Erythroblast (primary cell): ENCODE data around the gene CDK14.

Source experiments
- DNase-seq, 2 experiments: peaks; one replicate each; lab custom pipeline; 2025; lab: John Stamatoyannopoulos, UW
- GATA1 ChIP-seq: IDR thresholded peaks from 2 replicates; pipeline ENCODE4 v1.6.1; 2011; ENCODE audit warnings: low read depth, mild to moderate bottlenecking, control low read depth, low read length, moderate library complexity
- POLR2A ChIP-seq: IDR thresholded peaks from 2 replicates; pipeline ENCODE4 v1.6.1; 2011; ENCODE audit warnings: mild to moderate bottlenecking, low read length

Gene CDK14

DNA sequence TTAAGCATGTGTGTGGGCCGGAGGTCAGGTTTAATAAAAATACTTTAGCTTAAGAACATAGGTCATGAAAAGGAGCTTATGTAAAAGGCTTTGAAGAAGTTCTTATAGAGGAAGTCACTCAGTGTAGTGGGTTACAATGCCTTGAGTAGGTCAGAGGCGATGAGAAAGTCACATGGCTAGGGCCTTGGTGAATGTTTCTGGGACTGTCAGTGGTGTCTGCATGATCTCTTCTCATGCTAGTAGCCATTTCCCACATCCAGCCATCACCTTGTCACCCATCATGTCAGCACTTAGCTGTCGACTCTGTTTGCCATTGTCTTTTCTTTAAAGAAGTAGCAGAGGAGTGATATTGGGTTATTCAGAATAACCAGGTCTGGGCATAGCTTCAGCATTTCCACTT lies 236.6 kb downstream of the CDK14 start:
- DNase-seq = no peak
- TF ChIP-seq GATA1 (no peak), POLR2A (no peak)

DNA sequence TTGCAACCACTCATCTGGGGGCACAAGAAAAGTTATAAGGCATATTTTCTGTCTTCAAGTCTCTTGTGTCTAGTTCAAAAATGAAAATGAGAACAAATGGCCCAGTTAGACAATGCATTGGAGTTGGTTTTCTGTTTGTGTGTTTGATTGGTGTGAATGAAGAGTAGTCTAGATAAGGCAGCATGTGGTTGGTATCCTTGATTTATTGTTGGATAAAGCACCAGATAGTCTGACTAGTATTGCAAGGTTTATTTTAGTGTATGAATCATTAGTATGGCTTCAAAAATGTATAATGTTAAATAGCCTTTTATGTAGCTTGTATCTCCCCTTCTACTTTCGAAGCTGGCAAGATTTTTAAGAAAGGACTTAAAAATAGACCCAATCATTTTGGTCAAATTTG lies 237.3 kb downstream of the CDK14 start:
- DNase-seq = no peak
- TF ChIP-seq POLR2A (no peak), GATA1 (no peak)

DNA sequence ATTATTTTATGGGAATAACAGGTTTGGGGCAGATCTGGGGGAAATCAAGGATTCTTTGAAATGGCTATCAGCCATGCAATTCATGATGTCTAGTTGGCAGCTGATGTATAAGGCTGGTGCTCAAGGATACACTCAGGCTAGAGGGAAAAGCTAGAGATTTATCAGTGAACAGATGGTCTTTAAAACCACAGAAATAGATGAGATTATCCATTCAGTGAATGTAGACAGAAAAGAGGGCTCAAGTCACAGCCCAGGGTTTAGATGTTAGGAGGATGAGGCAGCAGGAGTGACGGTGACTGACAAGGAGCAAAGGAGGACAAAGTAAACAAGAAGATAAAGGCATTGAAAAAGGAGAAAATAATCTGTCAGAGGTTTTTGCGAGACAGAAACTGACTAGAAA lies 238.7 kb downstream of the CDK14 start:
- no peak for DNase-seq
- TF ChIP-seq POLR2A (no peak), GATA1 (no peak)

- TF ChIP-seq POLR2A (no peak), GATA1 (no peak)
- DNase-seq = no peak
These were observed 239.7 kb downstream of the CDK14 start for GRCh38 chr7:90835861-90836260.

DNA sequence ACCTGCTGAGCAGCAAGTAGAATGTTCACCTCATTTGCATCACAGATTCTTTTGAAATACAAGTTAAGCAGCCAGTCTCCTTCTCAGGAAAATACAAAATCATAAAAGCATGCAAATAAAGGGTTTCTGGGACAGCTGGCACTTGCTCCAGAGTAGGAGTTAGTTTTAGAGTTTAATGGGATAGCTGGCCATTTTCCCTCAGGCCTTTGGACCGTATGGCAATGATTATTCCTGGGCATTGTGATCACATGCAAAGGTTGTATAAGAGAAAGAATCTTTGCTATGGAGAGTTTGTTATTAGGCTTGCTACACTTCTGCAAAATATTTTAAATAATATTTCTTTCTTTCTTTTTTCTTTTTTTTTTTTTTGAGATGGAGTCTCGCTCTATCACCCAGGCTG lies 240.8 kb downstream of the CDK14 start:
- no peak for TF ChIP-seq POLR2A
- no peak for TF ChIP-seq GATA1
- no peak for DNase-seq

DNA sequence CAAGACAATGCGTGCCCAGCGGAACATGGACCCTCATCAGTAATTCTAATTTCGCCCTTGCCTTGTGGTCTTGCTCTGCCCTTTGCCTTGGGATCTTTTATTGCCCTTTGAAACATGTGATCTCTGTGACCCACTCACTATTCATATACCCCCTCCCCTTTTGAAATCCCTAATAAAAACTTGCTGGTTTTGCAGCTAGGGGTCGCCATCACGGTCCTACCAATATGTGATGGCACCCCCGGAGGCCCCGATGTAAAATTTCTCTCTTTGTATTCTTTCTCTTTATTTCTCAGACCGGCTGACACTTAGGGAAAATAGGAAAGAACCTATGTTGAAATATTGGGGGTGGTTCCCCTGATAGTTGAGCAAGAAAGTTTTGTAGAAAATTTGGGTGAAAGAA lies 242.7 kb downstream of the CDK14 start:
- TF ChIP-seq GATA1 = no peak
- TF ChIP-seq POLR2A = no peak
- DNase-seq = no peak

DNA sequence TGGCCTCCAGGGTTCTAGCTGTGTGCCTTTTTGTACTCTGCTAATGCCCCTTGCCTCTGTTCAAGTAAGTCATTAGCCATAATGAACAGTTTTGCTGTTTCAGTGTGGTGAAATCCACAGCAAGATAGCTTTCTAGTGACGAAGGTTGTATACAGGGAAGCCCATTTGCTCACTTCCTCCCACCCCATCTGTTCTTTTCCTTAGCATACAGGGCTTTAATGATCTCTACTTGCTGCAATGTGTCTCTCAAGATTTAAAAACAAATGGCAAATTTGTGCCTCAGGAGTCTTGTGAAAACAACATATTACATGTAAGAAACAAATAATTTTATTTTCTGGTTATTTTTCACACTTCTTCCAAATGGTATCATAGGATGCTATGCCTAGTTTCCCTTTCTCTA lies 243.2 kb downstream of the CDK14 start:
- TF ChIP-seq GATA1 (no peak), POLR2A (no peak)
- DNase-seq = no peak

- TF ChIP-seq POLR2A (no peak), GATA1 (no peak)
- DNase-seq = no peak
These were observed 243.7 kb downstream of the CDK14 start for GRCh38 chr7:90839727-90840291.

GRCh38 chr7:90841759-90842429 lies 245.8 kb downstream of the CDK14 start:
- TF ChIP-seq GATA1 (no peak), POLR2A (no peak)
- no peak for DNase-seq

- DNase-seq = no peak
These were observed 246.3 kb downstream of the CDK14 start for GRCh38 chr7:90842430-90842788.

DNA sequence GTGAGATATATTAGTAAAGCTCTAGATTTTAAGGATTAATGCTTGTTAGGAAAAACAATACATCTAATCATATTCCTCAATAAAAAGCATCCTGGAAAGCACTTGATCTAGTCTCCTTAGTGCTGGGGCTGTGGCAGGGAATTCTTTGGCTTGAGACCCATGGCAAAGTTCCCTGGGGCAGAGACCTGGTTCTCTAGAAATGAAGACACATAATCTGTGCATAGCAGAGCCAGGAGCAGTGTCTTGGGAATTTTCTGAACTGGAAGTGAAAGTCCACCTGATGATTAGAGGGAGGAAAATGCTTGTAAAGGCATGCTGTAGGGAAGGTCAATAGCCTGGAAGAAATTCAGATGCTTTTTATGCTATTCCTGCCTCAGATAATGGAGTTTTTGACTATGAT lies 247.4 kb downstream of the CDK14 start:
- DNase-seq = no peak
- no peak for TF ChIP-seq POLR2A
- no peak for TF ChIP-seq GATA1

More at GRCh38 chr7:90842430-90842788, 246.3 kb downstream of the CDK14 start:
- TF ChIP-seq POLR2A = no peak

- TF ChIP-seq GATA1 (no peak), POLR2A (no peak)
- DNase-seq = no peak
These were observed 248.3 kb downstream of the CDK14 start for GRCh38 chr7:90844421-90844820.

DNA sequence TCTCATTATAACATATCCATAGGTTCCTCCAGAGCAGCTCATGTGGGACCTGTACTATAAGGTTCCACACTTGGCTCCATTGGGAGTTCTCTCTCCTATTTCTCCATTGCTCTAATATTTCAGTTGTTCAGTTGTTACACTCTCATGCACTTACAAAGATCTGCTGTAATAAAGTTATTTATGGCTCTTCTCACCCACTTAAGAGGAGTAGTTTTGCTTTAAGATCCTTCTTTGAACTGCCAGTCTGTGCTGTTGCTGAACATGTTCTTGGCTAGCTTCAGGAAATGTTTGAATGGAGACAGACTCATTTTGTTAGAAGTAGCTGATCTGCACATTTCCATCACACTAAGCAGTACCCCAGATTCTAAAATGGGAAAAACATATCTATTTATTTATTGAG lies 250.1 kb downstream of the CDK14 start:
- no peak for DNase-seq
- TF ChIP-seq GATA1 = no peak
- no peak for TF ChIP-seq POLR2A

DNA sequence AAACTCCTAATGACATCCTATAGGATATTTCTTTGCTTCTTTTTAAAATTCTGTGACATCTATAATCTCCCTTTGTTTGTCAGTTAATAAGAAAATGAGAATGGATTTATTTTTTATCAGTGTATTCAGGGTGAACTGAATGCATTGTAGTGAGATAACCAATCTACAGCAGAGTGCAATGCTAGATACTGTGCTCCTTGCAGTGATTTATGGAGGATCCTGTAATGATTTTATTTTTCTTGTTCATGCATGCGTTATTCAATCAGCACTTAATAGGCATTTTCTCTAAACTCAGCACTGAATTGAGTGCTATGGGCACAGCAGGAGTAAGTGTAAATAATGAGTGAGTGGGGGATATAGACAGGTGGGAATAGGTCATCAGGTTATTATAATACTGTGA lies 253.9 kb downstream of the CDK14 start:
- DNase-seq = no peak
- TF ChIP-seq GATA1 (no peak), POLR2A (no peak)

DNA sequence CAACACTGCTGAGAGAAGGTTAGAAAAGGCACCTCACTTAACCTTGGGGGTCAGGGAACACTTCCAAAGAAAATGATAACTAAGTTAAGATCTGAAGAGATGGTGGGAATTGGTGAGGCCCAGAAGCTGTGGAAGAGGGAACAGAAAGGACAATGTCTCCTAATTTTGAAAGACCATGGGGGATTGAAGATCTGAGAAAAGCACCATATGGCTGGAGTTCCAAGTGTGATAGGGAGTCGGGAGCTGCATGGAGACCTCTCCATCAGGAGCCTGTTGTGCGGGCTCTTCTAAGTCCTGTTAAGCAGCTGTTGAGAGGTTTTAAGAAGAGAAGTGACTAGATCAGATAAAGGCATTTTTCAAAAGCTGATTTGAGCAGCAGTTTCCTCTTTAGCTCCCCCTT lies 254.3 kb downstream of the CDK14 start:
- TF ChIP-seq POLR2A (no peak), GATA1 (no peak)

More for the DNA sequence above, 254.3 kb downstream of the CDK14 start:
- no peak for DNase-seq
